HG02678 (cell line): ENCODE results near the gene ZBTB1.
A peak's percentile ranks its signal among the peaks of the same experiment; 100 is the strongest.
"Not testable (repeated sequence)": the region's sequence is repeated elsewhere in the genome, so short reads cannot be mapped to it uniquely, and the experiment has no call there.

Source experiments
- ATAC-seq: cut with Tn5 transposase; IDR thresholded peaks from one replicate; pipeline ENCODE4 v1.9.1; 2021; ENCODE audit warnings: mild to moderate bottlenecking, moderate library complexity; ENCODE audit not compliant: unreplicated experiment

ZBTB1 gene

DNA sequence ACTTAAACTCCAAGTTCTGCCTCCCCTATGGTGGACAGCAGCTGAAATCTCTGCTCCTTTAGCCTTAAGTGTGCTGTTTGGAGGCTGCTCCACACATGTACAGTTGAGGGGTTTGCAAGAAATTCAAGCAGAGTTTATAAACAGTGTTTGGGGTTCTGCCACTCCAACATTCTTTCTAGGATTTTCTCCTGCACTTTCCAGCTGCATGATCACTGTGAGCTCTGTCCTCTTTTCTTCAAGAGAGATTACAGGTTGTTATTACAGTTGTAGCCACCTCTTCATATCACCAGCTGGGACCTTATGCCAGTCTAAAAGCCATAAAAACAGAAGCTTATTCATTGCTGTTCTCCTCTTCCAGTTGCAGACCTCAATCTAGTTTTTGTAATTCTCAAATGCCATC, 9.3 kb upstream of the ZBTB1 start:
- no peak for ATAC-seq

GRCh38 chr14:64496764-64497163, 7.8 kb upstream of the ZBTB1 start:
- no peak for ATAC-seq

GRCh38 chr14:64500088-64500487, 4.5 kb upstream of the ZBTB1 start:
- ATAC-seq = no peak

DNA sequence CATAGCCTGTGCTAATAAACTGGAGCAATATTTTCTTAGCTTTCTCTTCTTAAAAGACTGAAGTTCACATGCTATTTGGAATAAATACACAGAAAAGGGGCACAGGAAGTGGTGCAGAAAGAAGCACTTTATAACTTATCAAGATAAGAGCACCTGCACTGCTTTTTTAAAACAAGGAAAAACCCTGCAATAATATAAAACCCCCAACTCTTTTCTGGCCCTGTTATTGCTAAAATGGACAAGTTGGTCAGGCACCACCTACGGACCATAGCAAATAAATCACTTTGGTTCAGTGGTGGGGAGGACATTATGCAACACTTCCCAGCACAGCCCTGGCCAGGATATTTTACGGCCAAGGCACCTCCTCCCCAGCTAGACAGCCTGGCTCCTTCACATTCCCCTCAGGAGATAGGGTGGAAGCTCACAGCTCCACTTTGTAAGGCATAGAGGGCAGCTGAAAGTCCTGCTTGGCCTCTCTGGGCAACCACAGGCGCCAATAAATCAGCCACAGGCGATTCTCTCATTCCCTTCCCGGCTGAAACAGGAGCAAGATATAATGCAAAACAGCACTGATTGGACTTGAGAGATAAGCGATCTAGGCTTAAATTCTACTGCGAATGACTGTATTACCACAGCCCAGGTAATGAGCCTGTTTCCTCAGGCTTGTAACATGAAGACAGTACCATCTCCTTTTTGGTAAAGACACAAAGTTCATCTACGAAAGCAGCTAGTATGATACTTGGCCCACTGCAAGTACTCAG, 3.0 kb upstream of the ZBTB1 start:
- no peak for ATAC-seq

GRCh38 chr14:64502456-64502855, 2.1 kb upstream of the ZBTB1 start:
- ATAC-seq = no peak

GRCh38 chr14:64502887-64503433, 1.6 kb upstream of the ZBTB1 start:
- ATAC-seq = peak; percentile 2

GRCh38 chr14:64503434-64504309, 898 bp upstream of the ZBTB1 start, which contains the start of gene ZBTB25:
ZBTB25 (minus strand) TSS chr14:64503838; CDS start chr14:64490533, 13,305 bp downstream.
- ATAC-seq = peak; percentile 61

DNA sequence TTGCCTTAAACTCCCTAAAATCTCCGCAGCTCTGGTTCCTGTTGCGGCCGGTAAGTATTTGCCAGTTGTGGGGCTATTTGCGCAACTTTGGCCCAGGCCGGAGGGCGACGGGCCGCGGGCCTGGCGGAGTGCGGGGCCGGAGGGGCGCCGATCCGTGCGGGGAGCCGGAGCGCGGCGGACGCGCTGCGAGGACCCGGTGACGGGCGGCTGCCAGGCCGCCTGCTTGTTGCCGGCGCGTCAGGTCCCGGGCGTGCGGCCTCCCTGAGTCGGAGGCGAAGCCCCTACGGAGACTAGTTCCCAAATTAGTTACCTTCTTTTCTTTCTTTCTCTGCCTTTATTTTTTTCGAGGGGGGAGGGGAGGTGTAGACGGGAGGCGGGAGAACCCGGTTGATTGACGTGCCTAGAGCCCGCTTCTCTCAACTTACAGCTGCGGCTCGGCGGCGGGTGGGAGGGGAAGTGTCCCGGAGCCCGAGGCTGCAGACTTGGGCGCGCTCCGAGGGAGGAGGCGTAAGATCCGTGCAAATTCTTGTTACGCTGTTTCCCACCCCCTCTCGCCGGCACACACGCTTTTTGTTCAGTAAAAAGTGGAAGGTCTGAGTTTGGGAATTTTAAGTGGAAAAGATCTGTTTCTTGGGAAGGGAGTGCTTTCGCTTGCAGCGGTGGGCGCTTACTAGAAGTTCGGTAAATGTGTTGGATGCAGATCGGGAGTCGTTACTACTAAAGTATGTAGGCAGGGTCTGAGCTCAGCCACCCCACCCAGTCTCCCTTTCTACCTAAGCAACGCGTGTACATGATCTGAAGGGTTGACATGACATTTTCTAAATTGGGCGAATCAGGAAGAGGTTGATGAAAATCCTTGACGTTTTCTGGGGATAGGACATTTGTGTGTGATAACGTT, 576 bp downstream of the ZBTB1 start:
- peak; percentile 24 for ATAC-seq

- no peak for ATAC-seq
Measured at GRCh38 chr14:64506721-64507120, 2.2 kb downstream of the ZBTB1 start.

DNA sequence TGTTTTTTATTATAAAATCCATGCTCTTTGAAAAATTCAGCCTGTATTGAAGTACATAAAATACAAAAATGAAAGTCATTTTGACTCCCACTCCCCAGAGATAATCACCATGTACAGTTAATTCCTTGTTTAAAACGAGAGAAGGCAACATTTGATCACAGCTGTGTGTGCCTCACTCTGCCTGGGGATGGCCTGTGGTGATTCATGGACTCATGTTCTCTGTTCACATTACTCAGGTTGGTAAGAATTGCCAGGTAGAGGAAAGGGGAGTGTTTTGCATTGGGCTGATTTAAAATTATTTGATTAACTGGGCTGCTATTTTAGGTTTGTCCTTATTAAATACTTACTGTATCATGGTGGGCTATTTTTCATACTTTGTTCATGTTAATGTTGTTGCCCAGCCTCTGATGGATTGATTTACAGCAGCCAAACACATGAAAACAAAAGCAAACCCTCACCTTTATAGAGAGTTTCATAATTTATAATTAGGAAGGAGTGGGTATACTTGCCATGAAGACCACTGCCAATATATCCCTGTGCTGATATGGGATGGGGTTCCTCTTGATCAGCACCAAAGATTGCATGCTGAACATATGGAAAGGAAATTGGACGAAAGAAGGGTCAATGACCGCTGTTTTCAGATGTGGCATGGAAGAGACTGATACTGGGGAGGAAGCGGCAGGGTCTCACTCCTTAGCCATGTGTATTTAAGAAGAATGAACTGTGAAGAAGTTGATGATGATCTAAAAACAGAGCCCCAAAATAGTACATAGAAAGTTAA, 3.0 kb downstream of the ZBTB1 start:
- no peak for ATAC-seq

GRCh38 chr14:64508215-64508776, 3.7 kb downstream of the ZBTB1 start:
- no peak for ATAC-seq

GRCh38 chr14:64509036-64509435, 4.5 kb downstream of the ZBTB1 start:
- ATAC-seq = no peak

GRCh38 chr14:64510825-64511671, 6.5 kb downstream of the ZBTB1 start:
- ATAC-seq = no peak

GRCh38 chr14:64513271-64513670, 8.7 kb downstream of the ZBTB1 start:
- no peak for ATAC-seq

DNA sequence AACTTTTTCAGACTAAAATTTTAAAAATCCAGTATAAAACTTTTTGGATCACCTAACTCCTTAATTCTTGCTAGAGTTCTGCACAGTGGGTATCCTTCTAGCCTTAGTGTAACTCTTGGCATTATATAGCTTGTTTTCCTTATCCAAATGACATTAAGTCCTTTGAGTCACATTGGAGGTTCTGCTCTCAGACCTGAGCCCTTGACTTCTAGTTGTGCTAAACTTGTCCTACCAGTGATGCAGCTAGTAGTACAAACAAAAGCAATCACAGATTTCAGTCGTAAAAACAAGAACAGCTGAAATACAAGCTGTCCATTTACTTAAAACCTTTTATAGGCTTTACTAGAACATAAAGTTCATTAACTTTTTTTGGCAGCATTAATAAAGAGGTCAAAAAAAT, 10.5 kb downstream of the ZBTB1 start:
- ATAC-seq = no peak

- ATAC-seq = no peak
Measured at GRCh38 chr14:64516969-64517368, 12.4 kb downstream of the ZBTB1 start.

DNA sequence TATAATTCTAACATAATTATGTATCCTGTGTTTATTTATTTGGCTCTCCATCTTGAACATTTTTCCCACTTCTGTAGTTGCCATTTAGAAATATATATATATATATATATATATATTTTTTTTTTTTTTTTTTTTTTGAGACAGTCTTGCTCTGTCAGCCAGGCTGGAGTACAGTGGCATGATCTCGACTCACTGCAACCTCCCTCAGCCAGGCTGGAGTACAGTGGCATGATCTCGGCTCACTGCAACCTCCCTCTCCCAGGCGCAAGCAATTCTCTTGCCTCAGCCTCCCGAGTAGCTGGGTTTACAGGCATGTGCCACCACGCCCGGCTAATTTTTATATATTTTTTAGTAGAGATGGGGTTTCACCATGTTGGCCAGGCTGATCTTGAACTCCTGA, 13.1 kb downstream of the ZBTB1 start:
- not testable (repeated sequence) for ATAC-seq

DNA sequence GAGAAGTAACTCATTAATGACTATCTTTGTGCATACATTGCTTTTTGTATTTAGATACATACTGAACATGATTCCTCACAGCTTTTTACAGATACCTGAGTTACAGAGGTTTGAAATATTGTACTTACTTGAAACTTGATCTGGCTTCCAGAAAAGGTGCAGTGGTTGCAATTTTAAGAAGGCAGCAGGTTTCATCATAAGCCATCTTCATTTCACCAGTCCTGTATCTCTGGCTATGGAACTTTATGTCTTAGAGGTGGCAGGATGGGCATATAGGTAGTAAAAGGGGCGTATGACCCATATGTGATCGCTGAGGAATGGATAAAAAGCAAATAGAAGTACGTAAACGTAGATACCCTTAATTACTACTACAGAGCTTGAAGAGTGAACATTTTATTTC, 13.7 kb downstream of the ZBTB1 start:
- no peak for ATAC-seq

- no peak for ATAC-seq
Measured at GRCh38 chr14:64520699-64521098, 16.1 kb downstream of the ZBTB1 start.
